Measurements from ENCODE around the gene PPEF1.
"Not testable (repeated sequence)": the region's sequence is repeated elsewhere in the genome, so short reads cannot be mapped to it uniquely, and the experiment has no call there.

The PPEF1 gene

DNA sequence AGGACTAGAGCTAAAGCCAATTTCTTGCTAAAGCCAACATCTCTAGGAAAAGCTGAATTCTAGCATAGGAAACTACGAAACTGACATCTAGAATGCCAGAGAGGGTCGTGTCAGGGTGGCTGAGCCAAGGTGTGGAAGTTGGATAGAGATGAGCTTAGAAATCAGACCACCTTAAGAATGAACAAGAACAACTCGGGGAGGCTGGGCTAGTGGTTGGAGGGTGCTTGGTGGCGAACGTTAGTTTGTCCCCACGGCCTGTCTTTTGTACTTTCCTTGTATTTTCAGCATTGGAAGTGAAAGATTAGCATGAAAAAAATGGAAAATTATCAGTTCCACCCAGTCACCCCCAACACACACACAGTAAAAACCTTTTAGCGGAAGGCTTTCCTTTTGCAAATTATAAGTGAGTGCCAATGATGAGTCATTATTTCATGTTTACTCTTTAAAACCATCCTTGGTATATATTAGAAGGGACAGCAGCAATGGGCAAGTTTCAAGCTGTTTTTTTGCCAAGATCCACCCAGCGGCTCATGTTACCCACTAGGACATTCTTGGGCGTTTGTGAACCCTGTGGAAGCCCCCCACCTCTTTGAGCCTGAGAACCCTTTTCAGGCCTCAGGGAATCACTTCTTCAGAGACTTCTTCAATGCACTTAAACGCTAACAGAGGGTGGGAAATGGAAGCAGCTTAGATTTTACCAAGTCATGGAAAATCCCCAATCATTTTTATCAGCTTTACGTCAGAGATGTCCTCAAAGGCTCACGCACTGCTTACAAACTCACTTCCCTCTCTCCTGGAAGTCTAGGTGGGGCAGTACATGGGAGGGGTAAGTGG lies 4.9 kb upstream of the PPEF1 start:
- no peak for DNase-seq (ENCODE audit: low read depth in 2 of 2)

DNA sequence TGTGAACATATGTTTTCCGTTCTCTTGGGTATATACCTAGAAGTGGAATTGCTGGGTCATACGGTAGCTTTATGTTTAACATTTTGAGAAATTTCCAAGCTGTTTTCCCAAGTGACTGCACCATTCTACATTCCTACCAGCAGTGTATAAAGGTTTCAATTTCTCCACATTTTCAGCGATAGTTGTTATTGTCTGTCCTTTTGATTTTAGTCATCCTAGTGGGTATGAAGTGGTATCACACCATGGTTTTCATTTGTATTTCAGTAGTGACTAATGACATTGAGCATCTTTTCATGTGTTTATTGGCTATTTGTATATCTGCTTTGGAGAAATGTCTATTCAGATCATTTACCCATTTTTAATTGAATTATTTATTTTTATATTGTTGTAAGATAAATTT lies 2.4 kb downstream of the PPEF1 start:
- DNase-seq (ENCODE audit: low read depth in 2 of 2): no peak

DNA sequence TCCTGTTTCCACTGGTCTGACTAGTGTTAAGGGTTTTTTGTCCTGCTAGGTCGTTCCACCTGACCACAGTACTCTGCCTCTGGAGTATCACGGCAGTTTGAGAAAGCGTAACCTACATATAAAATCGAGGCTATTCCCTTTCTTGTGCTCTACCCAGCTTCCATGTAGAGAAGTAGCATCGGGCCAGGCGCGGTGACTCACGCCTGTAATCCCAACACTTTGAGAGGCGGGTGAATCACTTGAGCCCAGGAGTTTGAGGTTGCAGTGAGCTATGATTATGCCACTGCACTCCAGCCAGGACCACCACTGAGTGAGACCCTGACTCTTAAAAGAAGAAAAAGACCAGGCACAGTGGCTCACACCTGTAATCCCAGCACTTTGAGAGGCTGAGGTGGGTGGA lies 7.5 kb downstream of the PPEF1 start:
- DNase-seq (ENCODE audit: low read depth in 2 of 2): no peak

DNA sequence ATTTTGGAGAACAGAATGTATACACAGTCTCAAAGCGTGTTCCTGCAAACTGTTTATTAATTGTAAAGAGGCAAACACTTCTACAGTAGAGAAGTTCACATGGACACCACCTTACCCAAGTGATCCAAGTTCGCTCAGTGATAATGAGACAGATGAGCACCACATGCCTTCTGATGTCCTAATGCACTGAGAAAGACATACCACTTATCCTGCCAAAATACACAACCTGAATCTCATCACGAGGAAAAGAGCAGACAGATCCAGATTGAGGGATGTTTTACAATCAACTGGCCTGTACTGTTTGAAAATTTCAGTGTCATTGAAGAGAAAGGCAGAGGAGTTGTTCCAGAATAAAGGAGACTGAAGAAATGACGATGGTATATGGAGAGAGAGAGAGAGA lies 12.4 kb downstream of the PPEF1 start:
- no peak for DNase-seq (ENCODE audit: low read depth in 2 of 2)

DNA sequence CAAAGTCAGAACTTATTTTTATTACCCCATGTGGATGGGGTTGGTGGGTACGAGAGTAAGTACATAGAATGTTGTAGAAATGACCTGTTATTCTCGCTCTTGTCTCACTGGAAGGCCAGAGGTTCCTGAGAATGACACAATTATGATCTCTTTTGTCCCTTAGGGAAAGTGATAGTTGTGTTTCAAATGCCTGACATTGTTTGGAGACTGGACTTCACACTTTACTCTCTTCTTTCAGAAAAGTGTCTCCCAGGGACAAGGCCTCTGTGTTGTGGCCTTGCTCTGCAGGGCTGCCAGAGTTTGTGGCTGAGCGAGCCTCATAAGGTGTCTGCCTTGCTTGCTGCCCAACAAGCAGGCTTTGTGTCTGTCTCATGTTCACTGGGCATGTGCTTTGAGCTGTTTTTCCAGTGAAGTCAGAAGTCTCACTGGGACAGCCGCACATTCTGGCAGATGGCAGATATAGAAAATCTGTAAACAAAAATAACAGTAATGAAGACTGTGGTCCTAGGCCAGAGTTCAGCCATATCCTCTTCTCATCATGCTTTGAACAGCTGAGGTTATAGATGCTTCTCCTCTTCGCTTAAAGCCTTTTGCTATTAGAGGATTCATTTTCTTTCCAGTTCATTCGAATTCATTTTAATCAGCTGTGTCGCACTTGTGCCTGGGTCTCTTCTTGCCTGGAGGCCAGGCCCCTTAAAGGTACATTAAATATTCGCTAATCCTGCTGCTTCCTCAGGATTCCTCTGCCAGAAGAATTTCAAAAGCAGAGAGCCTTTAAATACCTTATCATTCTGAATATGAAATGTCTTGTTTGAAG lies 14.4 kb downstream of the PPEF1 start:
- DNase-seq (ENCODE audit: low read depth in 2 of 2): no peak

DNA sequence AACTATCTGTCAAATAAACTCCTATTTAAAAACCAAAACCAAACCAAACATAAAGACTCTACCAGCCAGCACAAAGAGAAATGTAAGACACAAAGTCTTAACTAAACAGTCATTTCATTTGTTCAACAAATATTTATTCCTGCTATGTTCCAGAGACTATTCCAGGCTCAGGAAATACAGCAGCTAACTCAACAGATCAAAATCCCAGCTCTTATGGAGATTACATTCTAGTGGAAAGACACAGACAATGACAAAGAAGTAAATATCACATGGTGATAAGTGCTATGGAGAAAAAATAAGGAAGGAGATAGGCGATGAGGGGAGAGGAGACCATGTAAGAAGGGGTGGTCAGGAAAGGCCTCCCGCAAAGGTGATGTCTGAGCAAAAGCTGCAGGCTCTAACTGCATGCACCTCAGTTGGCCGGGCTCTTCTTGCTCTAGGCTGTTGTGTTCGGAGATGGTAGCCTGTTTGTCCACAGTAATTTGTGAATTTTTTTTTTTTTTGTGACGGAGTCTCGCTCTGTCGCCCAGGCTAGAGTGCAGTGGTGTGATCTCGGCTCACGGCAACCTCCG lies 15.1 kb downstream of the PPEF1 start:
- no peak for DNase-seq (ENCODE audit: low read depth in 2 of 2)

DNA sequence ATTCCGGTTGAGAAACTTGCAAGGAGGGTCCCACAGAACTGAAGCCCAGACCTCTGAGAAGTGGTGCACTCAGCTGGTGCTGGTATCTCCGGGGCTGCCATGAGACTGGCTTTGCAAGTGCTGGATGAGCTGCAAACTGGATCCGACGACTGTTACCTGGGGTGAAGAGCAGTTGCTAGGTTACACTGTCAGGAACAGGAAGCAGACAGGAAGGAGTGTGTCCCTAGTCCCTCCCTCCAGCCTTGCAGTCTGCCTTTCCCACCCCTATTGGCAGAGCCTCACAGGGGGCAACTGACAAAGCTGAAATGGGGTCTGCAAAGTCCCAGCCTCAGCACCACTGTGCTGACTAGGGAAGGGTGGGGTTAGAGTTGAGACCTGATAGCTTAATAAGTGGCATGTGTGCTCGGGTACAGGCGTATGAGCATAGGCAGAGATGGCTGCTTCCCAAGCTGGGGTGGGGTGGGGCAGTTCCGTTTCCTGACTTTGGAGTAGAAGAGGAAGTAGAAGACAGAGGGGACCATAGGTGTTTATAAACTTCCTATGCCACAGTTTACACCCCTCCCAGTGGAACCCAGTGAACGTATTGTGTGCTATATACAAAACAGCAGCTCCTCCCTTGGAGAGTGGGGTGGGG lies 18.0 kb downstream of the PPEF1 start:
- no peak for DNase-seq (ENCODE audit: low read depth in 2 of 2)

DNA sequence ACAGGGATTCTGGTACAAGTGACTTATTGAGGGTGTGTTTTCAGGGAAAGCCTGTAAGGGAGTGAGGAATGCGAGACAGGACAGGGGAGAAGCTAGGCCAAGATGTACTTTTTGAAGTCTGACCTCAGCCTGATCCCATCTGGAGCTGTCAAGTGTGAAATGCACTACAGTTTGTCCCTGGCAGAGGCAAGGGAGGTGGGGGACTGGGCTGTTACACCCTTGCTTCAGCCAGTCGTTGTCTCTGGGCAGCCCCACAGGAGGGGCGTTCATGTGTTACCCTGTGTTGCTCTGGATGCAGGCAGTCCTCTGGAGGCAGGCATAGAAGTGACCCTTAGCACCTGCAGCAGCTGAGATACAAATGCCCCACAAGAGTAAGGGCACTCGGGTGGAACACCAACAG lies 25.8 kb downstream of the PPEF1 start:
- DNase-seq (ENCODE audit: low read depth in 2 of 2): no peak

DNA sequence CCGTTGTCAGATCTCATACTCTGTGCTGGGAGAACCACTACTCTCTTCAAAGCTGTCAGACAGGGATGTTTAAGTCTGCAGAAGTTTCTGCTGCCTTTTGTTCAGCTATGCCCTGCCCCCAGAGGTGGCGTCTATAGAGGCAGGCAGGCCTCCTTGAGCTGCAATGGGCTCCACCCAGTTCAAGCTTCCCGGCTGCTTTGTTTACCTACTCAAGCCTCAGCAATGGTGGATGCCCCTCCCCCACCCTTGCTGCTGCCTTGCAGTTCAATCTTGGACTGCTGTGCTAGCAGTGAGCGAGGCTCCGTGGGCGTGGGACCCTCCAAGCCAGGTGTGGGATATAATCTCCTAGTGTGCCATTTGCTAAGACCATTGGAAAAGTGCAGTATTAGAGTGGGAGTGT lies 32.2 kb downstream of the PPEF1 start:
- DNase-seq (ENCODE audit: low read depth in 2 of 2): not testable (repeated sequence)

DNA sequence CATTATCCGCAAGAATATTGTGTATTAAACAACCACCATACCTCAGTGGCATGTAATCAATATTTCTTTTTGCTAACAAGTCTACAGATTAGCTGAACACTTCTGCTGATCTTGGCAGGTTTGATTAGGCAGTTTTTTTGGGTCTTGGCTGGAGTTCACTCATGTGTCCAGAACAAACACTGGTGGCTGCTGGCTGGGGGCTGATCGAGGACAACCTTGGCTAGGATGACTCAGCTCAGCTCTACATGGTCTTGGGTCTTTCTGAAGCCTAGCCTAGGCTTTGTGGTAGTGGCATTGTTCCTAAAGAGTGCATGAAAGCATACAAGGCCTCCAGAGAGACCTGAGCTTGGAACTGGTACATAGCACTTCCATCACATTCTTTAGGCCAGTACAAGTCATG lies 41.1 kb downstream of the PPEF1 start:
- DNase-seq (ENCODE audit: low read depth in 2 of 2): no peak

DNA sequence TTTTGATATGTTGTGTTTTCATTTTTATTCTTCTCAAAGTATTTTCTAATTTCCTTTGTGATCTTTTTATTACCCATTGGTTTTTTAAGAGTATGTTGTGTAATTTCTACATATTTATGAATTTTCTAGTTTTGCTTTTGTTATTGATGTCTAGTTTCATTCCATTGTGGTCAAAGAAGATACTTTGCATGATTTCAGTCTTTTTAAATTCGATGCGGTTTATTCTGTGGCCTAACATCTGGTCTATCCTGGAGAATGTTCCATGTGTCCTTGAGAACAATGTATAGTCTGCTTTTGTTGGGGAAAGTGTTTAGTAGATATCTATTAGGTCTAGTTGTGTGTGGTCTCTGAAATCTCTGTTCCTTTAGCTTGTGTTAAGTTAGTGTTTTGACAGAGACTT lies 46.2 kb downstream of the PPEF1 start:
- no peak for DNase-seq (ENCODE audit: low read depth in 2 of 2)

DNA sequence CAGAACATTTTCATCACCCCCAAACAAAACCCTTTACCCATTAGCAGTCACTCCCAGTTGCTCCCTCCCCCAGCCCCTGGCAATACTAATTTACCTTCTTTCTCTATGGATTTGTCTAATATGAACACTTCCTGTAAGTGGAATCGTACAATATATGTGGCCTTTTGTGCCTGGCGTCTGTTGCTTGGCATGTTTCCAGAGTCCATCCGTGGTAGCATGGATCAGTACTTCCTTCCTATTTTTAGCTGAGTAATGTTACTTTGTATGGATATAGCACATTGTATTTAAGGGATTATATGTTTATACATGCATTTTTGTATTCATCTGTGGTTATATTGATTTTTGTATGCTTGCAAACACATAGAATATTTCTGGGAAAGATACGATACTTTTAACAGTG lies 48.2 kb downstream of the PPEF1 start:
- no peak for DNase-seq (ENCODE audit: low read depth in 2 of 2)

DNA sequence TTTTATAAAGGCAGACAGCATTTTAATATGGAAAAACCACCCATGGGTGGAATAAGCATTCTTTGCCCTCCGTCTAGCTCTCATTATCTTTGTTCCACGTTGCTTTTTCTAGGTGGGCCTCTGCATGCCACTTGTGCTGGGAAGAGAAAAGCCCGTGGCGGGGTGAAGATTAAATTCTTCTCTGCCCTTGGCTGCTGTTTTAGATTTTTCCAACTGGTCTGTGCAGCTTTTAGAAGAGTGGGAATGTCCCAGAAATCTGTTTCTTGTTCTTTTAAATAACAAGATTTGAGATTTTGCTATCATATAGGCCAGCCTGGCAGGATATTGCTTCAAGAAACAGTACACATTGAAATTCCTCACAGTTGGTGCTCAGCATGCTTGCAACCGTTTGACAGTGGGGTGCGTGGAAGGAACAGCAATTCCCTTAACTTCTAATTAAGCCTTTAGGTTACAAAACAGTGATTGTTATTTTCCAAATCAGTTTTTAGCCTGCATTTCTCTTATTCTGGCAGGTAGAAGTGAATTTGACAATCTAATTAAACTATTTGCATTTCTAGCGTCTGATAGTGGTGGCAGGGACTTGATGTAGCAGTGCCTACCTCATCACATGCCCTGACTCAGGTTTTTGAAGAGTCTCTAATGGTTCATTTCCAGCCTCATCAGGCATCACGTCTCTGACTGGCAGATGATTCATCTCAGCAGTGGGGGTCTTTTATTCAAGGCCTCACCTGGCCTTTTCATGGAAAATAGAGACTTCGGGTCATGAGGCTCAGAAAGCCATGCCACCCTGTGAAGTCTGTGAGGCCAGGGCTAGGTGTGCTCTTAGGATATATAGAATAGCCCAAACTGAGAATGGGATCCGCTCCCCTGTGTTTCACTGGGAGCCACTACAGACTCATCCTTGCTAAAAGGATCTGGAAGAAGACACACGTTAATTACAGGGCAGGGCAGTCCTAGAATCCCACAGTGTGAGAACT lies 50.8 kb downstream of the PPEF1 start:
- no peak for DNase-seq (ENCODE audit: low read depth in 2 of 2)

DNA sequence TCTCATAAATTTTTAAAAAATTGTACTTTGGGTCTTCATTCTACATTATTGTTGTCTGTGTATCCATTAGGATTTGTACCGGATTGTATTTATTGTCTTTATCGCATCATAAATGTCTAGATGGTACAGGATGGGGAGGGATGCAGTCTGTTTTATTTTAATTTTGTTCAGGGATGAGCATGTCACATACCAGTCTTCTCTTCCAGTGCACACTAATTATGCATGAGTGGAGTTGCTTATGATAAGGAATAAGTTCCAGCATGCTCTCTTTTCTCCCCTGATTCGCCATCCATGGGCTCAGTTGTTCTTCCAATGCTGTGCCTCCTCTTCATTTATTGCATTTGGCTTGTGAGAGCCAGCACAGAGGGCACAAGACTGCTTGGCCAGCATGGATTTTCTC lies 54.3 kb downstream of the PPEF1 start:
- DNase-seq (ENCODE audit: low read depth in 2 of 2): no peak

DNA sequence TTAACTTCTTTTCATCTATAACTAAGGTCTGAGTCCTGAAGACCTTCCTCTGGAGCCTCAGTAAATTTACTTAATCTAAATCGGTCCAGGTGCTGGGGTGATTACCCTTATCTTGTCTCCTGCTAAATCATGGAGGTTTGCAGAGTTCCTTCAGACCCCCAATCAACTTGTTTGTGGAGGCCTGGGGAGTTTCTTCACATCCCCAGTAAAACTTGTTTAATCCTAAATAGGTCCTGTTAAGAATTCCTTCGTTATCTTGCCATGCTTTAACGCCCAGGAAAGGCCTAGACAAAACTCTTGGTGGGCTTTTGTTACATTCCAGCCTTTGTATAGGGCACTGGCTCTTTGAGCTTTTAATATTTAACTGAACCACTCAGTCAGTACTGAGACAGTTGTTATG lies 55.7 kb downstream of the PPEF1 start:
- not testable (repeated sequence) for DNase-seq (ENCODE audit: low read depth in 2 of 2)

DNA sequence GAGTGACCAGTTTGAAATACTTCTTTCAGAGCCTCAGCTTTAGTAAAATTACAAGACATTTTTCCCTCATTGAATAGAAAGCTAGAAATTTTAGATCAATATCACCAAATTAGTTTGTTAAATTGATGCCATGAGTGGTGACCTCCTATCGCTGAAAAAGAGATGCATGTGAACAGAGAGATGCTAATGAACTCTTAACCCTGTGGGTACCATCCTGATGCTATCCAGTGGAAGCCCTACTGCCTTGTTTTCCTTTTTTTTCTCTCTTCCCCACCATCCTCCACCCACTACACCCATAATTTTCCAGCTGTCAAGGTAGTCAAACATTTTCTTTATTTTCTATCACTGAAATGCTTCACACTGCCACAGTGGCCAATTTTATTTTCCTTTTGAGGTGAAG lies 61.9 kb downstream of the PPEF1 start:
- DNase-seq (ENCODE audit: low read depth in 2 of 2): no peak

DNA sequence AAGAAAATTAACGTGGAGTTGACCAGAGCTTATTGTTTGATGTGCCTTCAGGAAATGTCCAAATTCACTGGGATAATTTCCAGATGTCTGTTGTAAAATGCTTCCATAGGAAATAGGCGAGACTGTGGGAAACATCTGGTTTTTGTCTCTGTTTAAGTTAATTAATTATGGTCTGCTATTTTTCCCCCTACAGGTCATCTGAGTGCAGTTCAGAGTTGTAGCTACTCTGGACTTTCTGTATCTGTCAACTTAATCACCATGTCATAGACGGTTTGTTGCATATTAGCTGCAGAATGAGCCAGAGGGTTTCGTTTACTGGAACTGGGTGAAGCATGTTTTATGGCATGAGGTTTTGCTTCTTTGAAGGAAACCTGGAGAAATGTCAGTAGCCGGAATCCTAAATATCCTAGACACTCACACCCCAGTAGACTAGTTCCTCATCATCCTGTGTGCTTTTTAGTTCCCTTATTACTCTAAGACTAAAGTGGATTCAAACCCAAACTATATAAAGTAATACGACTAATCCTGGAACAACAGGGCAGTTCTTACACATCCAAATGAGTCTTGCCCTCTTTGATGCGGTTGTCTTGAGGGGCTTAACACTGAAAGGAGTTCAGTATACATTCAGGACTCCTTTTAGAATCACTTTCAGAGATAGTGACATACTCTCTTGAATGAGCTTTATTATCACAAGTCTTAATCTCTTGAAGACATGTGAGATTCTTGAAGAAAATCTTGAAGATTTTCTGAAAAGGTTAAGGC lies 62.5 kb downstream of the PPEF1 start:
- DNase-seq (ENCODE audit: low read depth in 2 of 2): no peak

DNA sequence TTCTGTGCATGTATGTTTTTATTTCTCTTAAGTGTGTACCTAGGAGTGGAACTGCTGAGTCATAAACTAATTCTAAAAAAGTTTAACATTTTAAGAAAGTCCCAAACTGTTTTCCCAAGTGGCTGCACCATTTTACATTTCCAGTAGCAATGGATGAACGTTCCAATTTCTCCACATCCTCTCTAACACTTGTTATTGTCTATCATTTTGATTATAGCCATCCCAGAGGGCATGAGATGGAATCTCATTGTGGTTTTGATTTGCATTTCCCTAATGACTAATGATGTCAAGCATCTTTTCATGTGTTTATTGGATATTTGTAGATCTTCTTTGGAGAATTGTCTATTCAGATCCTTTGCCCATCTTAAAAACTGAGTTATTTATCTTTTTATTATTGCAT lies 82.5 kb downstream of the PPEF1 start:
- DNase-seq (ENCODE audit: low read depth in 2 of 2): no peak

DNA sequence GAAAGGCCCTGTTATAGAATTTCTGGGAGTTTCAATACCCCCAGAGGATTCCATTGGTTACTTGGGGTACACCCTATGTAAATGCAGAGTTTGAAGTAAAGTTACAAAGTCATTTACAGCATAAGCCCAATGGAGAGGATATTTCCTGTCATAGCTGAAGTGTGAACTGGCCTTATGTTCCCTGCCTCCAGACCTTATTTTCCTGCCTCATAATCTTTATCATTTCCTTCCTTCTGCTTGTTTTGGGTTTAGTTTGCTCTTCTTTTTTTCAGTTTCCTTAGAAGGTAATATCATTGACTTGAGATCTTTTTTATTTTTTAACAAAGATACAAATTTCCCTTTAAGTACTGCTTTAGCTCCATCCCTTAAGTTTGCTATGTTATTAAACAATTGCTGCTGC lies 85.4 kb downstream of the PPEF1 start:
- DNase-seq (ENCODE audit: low read depth in 2 of 2): no peak

DNA sequence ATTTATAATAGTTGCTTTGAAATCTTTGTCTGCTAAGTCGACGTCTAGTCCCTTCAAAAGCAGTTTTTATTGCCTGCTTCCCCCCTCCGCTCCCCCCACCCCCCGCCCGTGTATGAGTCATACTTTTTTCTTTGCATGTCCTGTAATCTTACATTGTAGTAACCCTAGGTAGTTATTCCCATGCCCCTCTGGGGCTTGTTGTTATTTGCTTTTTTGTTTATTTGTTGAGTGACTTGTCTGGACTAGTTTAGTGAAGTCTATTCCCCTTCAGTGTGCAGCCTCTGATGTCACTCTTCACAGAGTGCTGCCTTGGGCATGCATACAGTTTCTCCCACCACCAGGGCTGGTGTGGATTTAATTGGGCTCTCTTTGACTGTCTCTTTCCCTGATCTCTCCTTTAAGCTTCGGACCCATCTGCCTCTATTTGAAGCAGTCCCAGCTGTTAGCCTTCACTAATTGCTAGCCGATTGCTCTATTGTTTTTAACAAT lies 86.2 kb downstream of the PPEF1 start:
- DNase-seq (ENCODE audit: low read depth in 2 of 2): no peak

Data from activated CD8-positive, alpha-beta memory T cell treated with anti-CD3 and anti-CD28 coated beads for 4 hours (primary cell).